ENCODE data around the gene GRID1.
"Not testable (repeated sequence)": the region's sequence is repeated elsewhere in the genome, so short reads cannot be mapped to it uniquely, and the experiment has no call there.

The GRID1 gene

GRCh38 chr10:86092311-86092710 is 274.3 kb downstream of the GRID1 start:
- not testable (repeated sequence) for DNase-seq

GRCh38 chr10:86091216-86091615 is 275.4 kb downstream of the GRID1 start:
- DNase-seq: no peak

GRCh38 chr10:86090807-86091206 is 275.8 kb downstream of the GRID1 start:
- DNase-seq: no peak

GRCh38 chr10:86087716-86088115 is 278.9 kb downstream of the GRID1 start:
- DNase-seq: no peak

- DNase-seq: no peak
Measured at GRCh38 chr10:86086418-86086817, 280.2 kb downstream of the GRID1 start.

DNA sequence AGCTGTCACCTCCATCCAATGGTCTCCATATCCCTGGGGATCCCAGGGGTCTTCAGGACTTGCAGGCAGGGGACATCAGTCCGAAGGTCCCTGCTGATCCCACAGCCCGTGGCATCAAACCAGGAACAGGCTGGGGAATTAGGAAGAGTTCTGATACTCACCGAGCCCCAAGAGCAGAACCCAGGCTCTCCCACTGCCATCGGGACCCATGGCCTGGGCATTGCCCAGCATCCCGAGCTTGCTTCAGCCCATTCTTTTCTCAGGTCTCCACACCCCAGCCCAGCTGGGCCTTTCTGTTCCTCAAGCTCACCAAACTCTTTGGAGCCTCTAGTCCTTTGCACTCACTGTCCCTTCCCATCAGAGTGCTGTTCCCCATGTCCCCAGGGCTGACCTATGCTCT is 280.9 kb downstream of the GRID1 start:
- DNase-seq: no peak

- no peak for DNase-seq
Measured at GRCh38 chr10:86085136-86085535, 281.5 kb downstream of the GRID1 start.

- no peak for DNase-seq
Measured at GRCh38 chr10:86084585-86084984, 282.0 kb downstream of the GRID1 start.

- DNase-seq: no peak
Measured at GRCh38 chr10:86083664-86084175, 282.9 kb downstream of the GRID1 start.

DNA sequence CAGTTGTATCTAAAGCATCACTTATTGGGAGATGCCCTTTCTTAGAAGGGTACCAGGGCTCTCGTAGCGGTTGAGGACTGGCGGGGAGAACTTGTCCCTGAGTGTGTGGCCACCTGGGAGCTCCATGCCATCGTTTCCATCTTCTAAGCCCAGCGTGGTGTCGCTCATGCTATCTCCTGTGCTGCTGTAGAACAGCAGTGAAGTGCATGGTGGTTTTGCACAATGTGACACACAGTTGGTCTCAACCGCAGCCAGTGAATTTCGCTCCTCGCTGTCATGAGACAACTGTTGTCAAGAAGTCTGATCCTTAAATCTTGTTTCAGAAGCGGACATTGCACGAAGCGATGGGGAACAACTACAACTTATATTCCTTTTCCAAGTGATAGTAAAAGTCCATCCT is 283.4 kb downstream of the GRID1 start:
- DNase-seq: no peak

DNA sequence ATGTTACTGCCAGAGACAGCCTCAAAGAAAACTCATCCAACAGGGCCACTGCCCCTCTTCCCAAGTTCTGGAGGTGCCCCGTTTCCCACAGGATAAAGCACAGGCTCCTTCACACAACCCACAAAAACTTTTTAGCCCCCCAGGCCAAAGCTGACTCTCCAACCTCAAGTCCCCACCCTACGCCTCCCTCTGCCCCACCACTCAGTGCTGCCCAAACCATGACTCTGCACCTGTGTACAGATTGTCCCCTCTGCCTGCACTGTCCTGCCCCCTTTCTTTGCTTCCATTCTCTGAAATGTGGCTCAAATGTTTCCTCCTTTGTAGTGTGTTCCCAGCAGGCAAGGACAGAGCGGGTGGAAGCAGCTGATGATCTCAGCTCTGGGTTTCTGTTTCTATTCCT is 284.0 kb downstream of the GRID1 start:
- no peak for DNase-seq

GRCh38 chr10:86079088-86079487 is 287.5 kb downstream of the GRID1 start:
- DNase-seq: no peak

GRCh38 chr10:86078639-86079035 is 288.0 kb downstream of the GRID1 start:
- no peak for DNase-seq

GRCh38 chr10:86077871-86078638 is 288.5 kb downstream of the GRID1 start:
- no peak for DNase-seq

- DNase-seq: no peak
Measured at GRCh38 chr10:86077271-86077670, 289.3 kb downstream of the GRID1 start.

DNA sequence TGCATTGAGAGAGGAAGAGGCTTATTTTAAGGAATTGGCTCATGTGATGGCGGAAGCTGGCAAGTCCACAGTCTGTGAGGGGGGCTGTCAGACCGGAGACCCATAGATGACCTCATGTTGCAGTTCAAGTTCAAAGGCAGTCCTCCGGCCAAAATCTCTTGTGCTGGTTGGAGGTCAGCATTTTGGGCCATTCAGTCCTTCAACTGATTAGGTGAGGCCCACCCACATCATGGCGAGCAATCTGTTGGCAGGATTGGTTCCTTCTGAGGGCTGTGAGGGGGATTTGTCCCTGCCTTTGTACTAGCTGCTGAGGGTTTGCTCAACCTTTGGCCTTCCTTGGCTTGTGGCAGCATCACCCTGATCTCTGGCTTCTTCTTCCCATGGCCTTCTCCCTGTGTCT is 290.1 kb downstream of the GRID1 start:
- not testable (repeated sequence) for DNase-seq

DNA sequence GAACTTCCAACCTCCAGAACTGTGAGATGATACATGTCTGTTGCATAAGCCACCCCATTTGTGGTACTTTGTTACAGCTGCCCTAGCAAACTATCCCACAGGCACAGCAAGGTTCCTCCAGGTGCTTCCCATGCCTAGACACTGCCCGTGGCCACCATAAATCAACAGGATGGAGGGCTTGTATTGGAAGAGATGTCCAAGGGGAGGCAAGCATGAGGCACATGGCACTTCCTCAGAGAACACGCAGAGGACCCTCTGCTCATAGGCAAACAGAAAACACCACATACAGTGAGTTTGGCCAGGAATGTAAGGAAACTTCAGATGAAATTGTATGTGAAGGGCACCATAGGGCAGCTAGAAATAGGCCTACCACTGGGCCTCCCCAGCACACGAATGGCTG is 291.1 kb downstream of the GRID1 start:
- DNase-seq: no peak

DNA sequence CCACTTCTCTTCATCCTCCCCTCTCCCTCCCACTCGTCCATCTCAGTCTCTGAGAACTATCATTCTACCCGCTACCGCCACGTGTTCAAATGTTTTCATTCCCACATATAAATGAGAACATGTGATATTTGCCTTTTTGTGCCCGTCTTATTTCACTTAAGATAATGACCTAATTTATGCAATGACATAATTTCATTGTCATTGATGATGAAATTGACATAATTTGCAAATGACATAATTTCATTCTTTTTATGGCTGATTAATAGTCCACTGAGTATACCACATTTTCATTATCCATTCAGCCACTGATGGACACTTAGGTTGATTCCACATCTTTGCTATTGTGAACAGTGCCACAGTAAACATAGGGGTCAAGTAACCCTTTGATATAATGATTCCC is 292.3 kb downstream of the GRID1 start:
- DNase-seq: no peak

- no peak for DNase-seq
Measured at GRCh38 chr10:86073199-86073977, 293.2 kb downstream of the GRID1 start.

- DNase-seq: no peak
Measured at GRCh38 chr10:86072413-86072812, 294.2 kb downstream of the GRID1 start.

- DNase-seq: no peak
Measured at GRCh38 chr10:86071758-86072157, 294.8 kb downstream of the GRID1 start.

- no peak for DNase-seq
Measured at GRCh38 chr10:86071145-86071544, 295.4 kb downstream of the GRID1 start.

GRCh38 chr10:86070278-86070677 is 296.3 kb downstream of the GRID1 start:
- DNase-seq: no peak

Measured in DMS53 (cell line).